Stimulated activated CD4-positive, alpha-beta T cell treated with anti-CD3 and anti-CD28 coated beads, Interleukin-1b, Interleukin-23, amount 100 ng/mL, for 4 hours (primary cell): Measurements from ENCODE around the gene MFSD8.
"Not testable (repeated sequence)": the region's sequence is repeated elsewhere in the genome, so short reads cannot be mapped to it uniquely, and the experiment has no call there.

Experiments used
- DNase-seq, 2 donors: peaks; one replicate each; pipeline ENCODE4 v3.0.0-alpha.2; 2020; ENCODE audit warnings: low read depth in 2 of 2

Gene MFSD8

GRCh38 chr4:127931836-127932235, 33.1 kb downstream of the MFSD8 start:
- not testable (repeated sequence) for DNase-seq

- DNase-seq = no peak
Observed at GRCh38 chr4:127930175-127930574, 34.8 kb downstream of the MFSD8 start.

GRCh38 chr4:127925720-127926119, 39.3 kb downstream of the MFSD8 start:
- DNase-seq = not testable (repeated sequence)

- no peak for DNase-seq
Observed at GRCh38 chr4:127922226-127922625, 42.7 kb downstream of the MFSD8 start.

- DNase-seq = no peak
Observed at GRCh38 chr4:127920521-127920920, 44.5 kb downstream of the MFSD8 start.

- DNase-seq = no peak
Observed at GRCh38 chr4:127917151-127917550, 47.8 kb downstream of the MFSD8 start.

GRCh38 chr4:127916512-127916911, 48.5 kb downstream of the MFSD8 start:
- no peak for DNase-seq

GRCh38 chr4:127905029-127905428, 59.9 kb downstream of the MFSD8 start:
- DNase-seq = no peak

- DNase-seq = not testable (repeated sequence)
Observed at GRCh38 chr4:127899682-127900081, 65.3 kb downstream of the MFSD8 start.

GRCh38 chr4:127896528-127896927, 68.4 kb downstream of the MFSD8 start:
- no peak for DNase-seq

- DNase-seq = no peak
Observed at GRCh38 chr4:127896069-127896468, 68.9 kb downstream of the MFSD8 start.

- no peak for DNase-seq
Observed at GRCh38 chr4:127889903-127890302, 75.1 kb downstream of the MFSD8 start.

- DNase-seq = no peak
Observed at GRCh38 chr4:127888559-127888958, 76.4 kb downstream of the MFSD8 start.

- DNase-seq = no peak
Observed at GRCh38 chr4:127881563-127881864, 83.5 kb downstream of the MFSD8 start.

- peak; percentile 88 to 89 for DNase-seq
Observed at GRCh38 chr4:127880763-127881562, 84.0 kb downstream of the MFSD8 start, which contains the start of gene PLK4. Gene PLK4, plus strand, starts transcription at chr4:127880893. Its CDS starts 242 bp downstream, at chr4:127881135.

- DNase-seq = no peak
Observed at GRCh38 chr4:127875791-127876190, 89.2 kb downstream of the MFSD8 start.

- DNase-seq = no peak
Observed at GRCh38 chr4:127870688-127871087, 94.3 kb downstream of the MFSD8 start.

- no peak for DNase-seq
Observed at GRCh38 chr4:127870281-127870680, 94.7 kb downstream of the MFSD8 start.

GRCh38 chr4:127868196-127868595, 96.8 kb downstream of the MFSD8 start:
- no peak for DNase-seq
